Measurements from ENCODE around the gene CRYGC. TPM values are rescaled to one million over a fixed set of nuclear protein-coding genes. Genes with fewer than 3 reads are reported as not detected.

Gene CRYGC
- total RNA-seq, 1 donor from 2014 or later = not detected

- H3K4me1 ChIP-seq (ENCODE audit: control insufficient read depth in 3 of 3, insufficient read depth in 3 of 3, low read length in 3 of 3) = no peaks in the 10 kb centered on the region
- H3K9me3 ChIP-seq (ENCODE audit: control insufficient read depth in 3 of 3, low read length in 3 of 3) = no peaks in the 10 kb centered on the region
- no peaks in the 10 kb centered on the region for H3K36me3 ChIP-seq (ENCODE audit: control insufficient read depth in 3 of 3, insufficient read depth in 3 of 3, low read length in 3 of 3)
- H3K27ac ChIP-seq (ENCODE audit: low read depth, low read length) = no peak overlapping the region
- H3K4me3 ChIP-seq (ENCODE audit: low read length in 3 of 3) = no peak overlapping the region
- no peak overlapping the region for H3K9ac ChIP-seq (ENCODE audit: low read depth in 1 of 3, low read length in 3 of 3)
- H3K27me3 ChIP-seq (ENCODE audit: control insufficient read depth in 3 of 3, insufficient read depth in 3 of 3, low read length in 3 of 3) = no peaks in the 10 kb centered on the region
These were observed 23.5 kb upstream of the CRYGC start for GRCh38 chr2:208153156-208153555.

- H3K9me3 ChIP-seq (ENCODE audit: control insufficient read depth in 3 of 3, low read length in 3 of 3) = no peaks in the 10 kb centered on the region
- peaks cover 0 to 2% (median 0%) of the 10 kb centered on the region in 3 donors for H3K27me3 ChIP-seq (ENCODE audit: control insufficient read depth in 3 of 3, insufficient read depth in 3 of 3, low read length in 3 of 3)
- H3K9ac ChIP-seq (ENCODE audit: low read depth in 1 of 3, low read length in 3 of 3) = no peak overlapping the region
- no peak overlapping the region for H3K4me3 ChIP-seq (ENCODE audit: low read length in 3 of 3)
- no peak overlapping the region for H3K27ac ChIP-seq (ENCODE audit: low read depth, low read length)
- no peaks in the 10 kb centered on the region for H3K36me3 ChIP-seq (ENCODE audit: control insufficient read depth in 3 of 3, insufficient read depth in 3 of 3, low read length in 3 of 3)
- H3K4me1 ChIP-seq (ENCODE audit: control insufficient read depth in 3 of 3, insufficient read depth in 3 of 3, low read length in 3 of 3) = no peaks in the 10 kb centered on the region
These were observed 21.3 kb upstream of the CRYGC start for GRCh38 chr2:208150956-208151355.

- no peak overlapping the region for H3K4me3 ChIP-seq (ENCODE audit: low read length in 3 of 3)
- H3K27ac ChIP-seq (ENCODE audit: low read depth, low read length) = no peak overlapping the region
- no peak overlapping the region for H3K9ac ChIP-seq (ENCODE audit: low read depth in 1 of 3, low read length in 3 of 3)
- no peaks in the 10 kb centered on the region for H3K4me1 ChIP-seq (ENCODE audit: control insufficient read depth in 3 of 3, insufficient read depth in 3 of 3, low read length in 3 of 3)
- H3K27me3 ChIP-seq (ENCODE audit: control insufficient read depth in 3 of 3, insufficient read depth in 3 of 3, low read length in 3 of 3) = peaks cover 0 to 4% (median 0%) of the 10 kb centered on the region in 3 donors
- H3K9me3 ChIP-seq (ENCODE audit: control insufficient read depth in 3 of 3, low read length in 3 of 3) = no peaks in the 10 kb centered on the region
- no peaks in the 10 kb centered on the region for H3K36me3 ChIP-seq (ENCODE audit: control insufficient read depth in 3 of 3, insufficient read depth in 3 of 3, low read length in 3 of 3)
These were observed 20.5 kb upstream of the CRYGC start for GRCh38 chr2:208150094-208150493.

GRCh38 chr2:208148803-208149202, 19.2 kb upstream of the CRYGC start:
- Histone ChIP-seq H3K9me3 (ENCODE audit: control insufficient read depth in 3 of 3, low read length in 3 of 3) (no peaks in the 10 kb centered on the region), H3K9ac (ENCODE audit: low read depth in 1 of 3, low read length in 3 of 3) (no peak overlapping the region), H3K27me3 (ENCODE audit: control insufficient read depth in 3 of 3, insufficient read depth in 3 of 3, low read length in 3 of 3) (peaks cover 0 to 4% (median 0%) of the 10 kb centered on the region in 3 donors), H3K27ac (ENCODE audit: low read depth, low read length) (no peak overlapping the region), H3K4me3 (ENCODE audit: low read length in 3 of 3) (no peak overlapping the region), H3K4me1 (ENCODE audit: control insufficient read depth in 3 of 3, insufficient read depth in 3 of 3, low read length in 3 of 3) (no peaks in the 10 kb centered on the region), H3K36me3 (ENCODE audit: control insufficient read depth in 3 of 3, insufficient read depth in 3 of 3, low read length in 3 of 3) (no peaks in the 10 kb centered on the region)

GRCh38 chr2:208147759-208148158, 18.1 kb upstream of the CRYGC start:
- H3K9me3 ChIP-seq (ENCODE audit: control insufficient read depth in 3 of 3, low read length in 3 of 3) = no peaks in the 10 kb centered on the region
- no peaks in the 10 kb centered on the region for H3K4me1 ChIP-seq (ENCODE audit: control insufficient read depth in 3 of 3, insufficient read depth in 3 of 3, low read length in 3 of 3)
- H3K27me3 ChIP-seq (ENCODE audit: control insufficient read depth in 3 of 3, insufficient read depth in 3 of 3, low read length in 3 of 3) = peaks cover 0 to 4% (median 0%) of the 10 kb centered on the region in 3 donors
- no peaks in the 10 kb centered on the region for H3K36me3 ChIP-seq (ENCODE audit: control insufficient read depth in 3 of 3, insufficient read depth in 3 of 3, low read length in 3 of 3)
- no peak overlapping the region for H3K4me3 ChIP-seq (ENCODE audit: low read length in 3 of 3)
- no peak overlapping the region for H3K9ac ChIP-seq (ENCODE audit: low read depth in 1 of 3, low read length in 3 of 3)
- no peak overlapping the region for H3K27ac ChIP-seq (ENCODE audit: low read depth, low read length)

DNA sequence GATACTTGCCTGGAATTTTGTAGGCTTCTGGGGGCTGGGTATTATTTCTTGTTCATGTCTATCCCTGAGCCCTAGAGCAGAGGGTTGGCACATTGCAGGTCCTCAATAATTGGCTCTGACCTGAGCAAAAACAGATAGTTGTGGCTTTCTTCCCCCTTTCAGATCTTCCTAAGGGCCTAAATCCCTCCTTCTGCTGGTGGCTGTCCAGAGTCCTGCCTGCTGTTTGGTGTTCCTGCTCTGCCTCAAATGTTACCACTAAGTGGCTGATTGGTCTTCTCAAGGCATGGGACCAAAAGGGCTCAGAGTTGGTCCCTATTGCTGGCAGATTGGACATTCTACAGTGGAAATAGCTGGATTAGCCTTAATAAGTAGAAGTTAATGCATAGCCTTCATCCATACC, 17.4 kb upstream of the CRYGC start:
- H3K9ac ChIP-seq (ENCODE audit: low read depth in 1 of 3, low read length in 3 of 3) = no peak overlapping the region
- no peaks in the 10 kb centered on the region for H3K9me3 ChIP-seq (ENCODE audit: control insufficient read depth in 3 of 3, low read length in 3 of 3)

GRCh38 chr2:208146006-208146405, 16.4 kb upstream of the CRYGC start, which contains the start of gene CRYGB:
CRYGB (minus strand) TSS chr2:208146158; CDS start chr2:208146120, 38 bp downstream.
- H3K36me3 ChIP-seq (ENCODE audit: control insufficient read depth in 3 of 3, insufficient read depth in 3 of 3, low read length in 3 of 3) = no peaks in the 10 kb centered on the region
- peaks cover 0 to 4% (median 0%) of the 10 kb centered on the region in 3 donors for H3K27me3 ChIP-seq (ENCODE audit: control insufficient read depth in 3 of 3, insufficient read depth in 3 of 3, low read length in 3 of 3)
- H3K27ac ChIP-seq (ENCODE audit: low read depth, low read length) = no peak within 1 kb of the TSS
- H3K9me3 ChIP-seq (ENCODE audit: control insufficient read depth in 3 of 3, low read length in 3 of 3) = no peaks in the 10 kb centered on the region
- H3K4me3 ChIP-seq (ENCODE audit: low read length in 3 of 3) = no peak within 1 kb of the TSS
- no peaks in the 10 kb centered on the region for H3K4me1 ChIP-seq (ENCODE audit: control insufficient read depth in 3 of 3, insufficient read depth in 3 of 3, low read length in 3 of 3)
- H3K9ac ChIP-seq (ENCODE audit: low read depth in 1 of 3, low read length in 3 of 3) = no peak within 1 kb of the TSS

More for the DNA sequence above, 17.4 kb upstream of the CRYGC start:
- Histone ChIP-seq H3K4me1 (ENCODE audit: control insufficient read depth in 3 of 3, insufficient read depth in 3 of 3, low read length in 3 of 3) (no peaks in the 10 kb centered on the region), H3K27me3 (ENCODE audit: control insufficient read depth in 3 of 3, insufficient read depth in 3 of 3, low read length in 3 of 3) (peaks cover 0 to 4% (median 0%) of the 10 kb centered on the region in 3 donors), H3K4me3 (ENCODE audit: low read length in 3 of 3) (no peak overlapping the region), H3K36me3 (ENCODE audit: control insufficient read depth in 3 of 3, insufficient read depth in 3 of 3, low read length in 3 of 3) (no peaks in the 10 kb centered on the region), H3K27ac (ENCODE audit: low read depth, low read length) (no peak overlapping the region)

DNA sequence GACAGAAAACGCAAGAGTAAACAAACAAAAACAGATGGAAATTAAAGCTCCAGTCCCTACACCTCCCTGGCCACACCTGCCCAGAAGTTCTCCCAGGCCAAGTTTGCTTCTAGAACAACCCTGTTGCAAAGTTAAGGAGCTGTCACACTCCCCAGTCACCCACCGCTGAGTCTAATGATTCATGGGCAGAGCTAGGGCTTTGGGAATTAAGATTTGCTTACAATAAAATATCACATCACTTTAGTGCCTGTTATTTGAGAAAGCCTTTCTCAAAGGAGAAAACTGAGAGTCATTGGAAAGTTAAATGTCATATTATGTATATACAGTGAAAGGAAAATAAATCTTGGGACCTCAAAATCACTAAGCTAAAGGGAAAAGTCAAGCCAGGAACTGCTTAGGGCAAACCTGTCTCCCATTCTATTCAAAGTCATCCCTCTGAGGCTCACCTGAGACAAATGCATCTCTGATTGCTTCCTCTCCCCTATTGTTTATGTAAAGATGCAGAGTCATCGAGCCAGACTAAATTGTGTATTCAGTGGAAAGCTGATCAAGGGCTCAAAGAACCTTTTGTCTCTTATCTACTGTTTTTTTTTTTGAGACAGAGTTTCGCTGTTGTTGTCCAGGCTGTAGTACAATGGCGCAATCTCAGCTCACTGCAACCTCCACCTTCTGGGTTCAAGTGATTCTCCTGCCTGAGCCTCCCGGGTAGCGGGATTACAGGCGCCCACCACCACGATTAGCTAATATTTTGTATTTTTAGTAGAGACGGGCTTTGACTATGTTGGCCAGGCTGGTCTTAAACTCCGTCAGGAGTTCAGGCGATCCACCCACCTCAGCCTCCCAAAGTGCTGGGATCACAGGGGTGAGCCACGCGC, 13.5 kb upstream of the CRYGC start:
- Histone ChIP-seq H3K9me3 (ENCODE audit: control insufficient read depth in 3 of 3, low read length in 3 of 3) (no peaks in the 10 kb centered on the region), H3K36me3 (ENCODE audit: control insufficient read depth in 3 of 3, insufficient read depth in 3 of 3, low read length in 3 of 3) (no peaks in the 10 kb centered on the region), H3K27me3 (ENCODE audit: control insufficient read depth in 3 of 3, insufficient read depth in 3 of 3, low read length in 3 of 3) (peaks cover 0 to 4% (median 0%) of the 10 kb centered on the region in 3 donors), H3K4me1 (ENCODE audit: control insufficient read depth in 3 of 3, insufficient read depth in 3 of 3, low read length in 3 of 3) (no peaks in the 10 kb centered on the region), H3K27ac (ENCODE audit: low read depth, low read length) (no peak overlapping the region), H3K4me3 (ENCODE audit: low read length in 3 of 3) (no peak overlapping the region), H3K9ac (ENCODE audit: low read depth in 1 of 3, low read length in 3 of 3) (no peak overlapping the region)

GRCh38 chr2:208142240-208142924, 12.8 kb upstream of the CRYGC start:
- H3K9me3 ChIP-seq (ENCODE audit: control insufficient read depth in 3 of 3, low read length in 3 of 3) = no peaks in the 10 kb centered on the region
- no peak overlapping the region for H3K4me3 ChIP-seq (ENCODE audit: low read length in 3 of 3)
- no peaks in the 10 kb centered on the region for H3K4me1 ChIP-seq (ENCODE audit: control insufficient read depth in 3 of 3, insufficient read depth in 3 of 3, low read length in 3 of 3)
- no peak overlapping the region for H3K27ac ChIP-seq (ENCODE audit: low read depth, low read length)
- no peaks in the 10 kb centered on the region for H3K36me3 ChIP-seq (ENCODE audit: control insufficient read depth in 3 of 3, insufficient read depth in 3 of 3, low read length in 3 of 3)
- H3K27me3 ChIP-seq (ENCODE audit: control insufficient read depth in 3 of 3, insufficient read depth in 3 of 3, low read length in 3 of 3) = peaks cover 0 to 4% (median 0%) of the 10 kb centered on the region in 3 donors
- H3K9ac ChIP-seq (ENCODE audit: low read depth in 1 of 3, low read length in 3 of 3) = no peak overlapping the region

DNA sequence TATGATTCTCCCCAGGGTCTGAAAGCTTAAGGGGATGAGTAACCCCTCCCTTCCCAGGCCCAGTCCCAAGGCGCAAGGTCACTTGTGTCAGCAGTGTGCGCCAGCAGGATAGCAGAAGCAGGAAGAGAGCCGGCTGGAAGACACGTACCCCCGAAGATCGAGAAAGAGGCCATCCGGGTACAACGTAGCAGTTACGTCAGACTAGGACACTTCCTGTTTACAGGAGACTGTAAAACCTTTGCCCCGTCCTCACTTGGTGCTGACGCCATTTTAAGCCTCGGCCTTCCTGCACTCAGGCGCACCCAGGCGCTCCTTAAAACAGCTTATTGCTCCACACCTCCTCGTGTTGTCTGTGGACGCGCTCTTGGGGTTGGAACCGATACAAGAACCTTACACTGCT, 9.8 kb upstream of the CRYGC start:
- Histone ChIP-seq H3K4me1 (ENCODE audit: control insufficient read depth in 3 of 3, insufficient read depth in 3 of 3, low read length in 3 of 3) (no peaks in the 10 kb centered on the region), H3K4me3 (ENCODE audit: low read length in 3 of 3) (no peak overlapping the region), H3K27me3 (ENCODE audit: control insufficient read depth in 3 of 3, insufficient read depth in 3 of 3, low read length in 3 of 3) (no peaks in the 10 kb centered on the region), H3K9me3 (ENCODE audit: control insufficient read depth in 3 of 3, low read length in 3 of 3) (no peaks in the 10 kb centered on the region), H3K27ac (ENCODE audit: low read depth, low read length) (no peak overlapping the region), H3K36me3 (ENCODE audit: control insufficient read depth in 3 of 3, insufficient read depth in 3 of 3, low read length in 3 of 3) (no peaks in the 10 kb centered on the region), H3K9ac (ENCODE audit: low read depth in 1 of 3, low read length in 3 of 3) (no peak overlapping the region)
